Stimulated activated CD4-positive, alpha-beta T cell treated with anti-CD3 and anti-CD28 coated beads, Interleukin-1b, Interleukin-23, amount 100 ng/mL, for 1 hour (primary cell): ENCODE measurements around the gene CCSER1.

Experiments
- DNase-seq, 2 donors: peaks; one replicate each; pipeline ENCODE4 v3.0.0-alpha.2; 2020; ENCODE audit warnings: low read depth in 2 of 2

The CCSER1 gene

GRCh38 chr4:90127223-90127705 is at the start of gene CCSER1:
CCSER1 (plus strand) TSS chr4:90127394.
- no peak for DNase-seq

DNA sequence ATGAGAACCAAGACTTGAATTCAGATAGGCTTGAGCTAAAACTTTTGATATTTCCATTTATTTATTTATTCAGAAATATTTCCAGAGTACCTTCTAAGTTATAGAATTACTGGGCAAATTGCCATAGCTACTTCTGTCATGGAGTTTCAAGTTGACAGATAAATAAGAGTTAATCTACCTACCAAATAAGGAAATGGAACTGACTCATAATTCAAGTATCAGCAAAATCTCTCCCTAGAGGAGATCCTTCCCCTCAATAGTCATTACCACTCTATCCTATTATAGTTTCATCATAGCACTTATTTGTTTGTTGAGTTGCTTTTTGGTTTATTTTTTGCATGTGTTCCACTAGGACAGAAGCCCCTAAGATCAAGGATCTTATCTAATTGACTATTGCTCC is 48.8 kb upstream of the CCSER1 start:
- DNase-seq: no peak

DNA sequence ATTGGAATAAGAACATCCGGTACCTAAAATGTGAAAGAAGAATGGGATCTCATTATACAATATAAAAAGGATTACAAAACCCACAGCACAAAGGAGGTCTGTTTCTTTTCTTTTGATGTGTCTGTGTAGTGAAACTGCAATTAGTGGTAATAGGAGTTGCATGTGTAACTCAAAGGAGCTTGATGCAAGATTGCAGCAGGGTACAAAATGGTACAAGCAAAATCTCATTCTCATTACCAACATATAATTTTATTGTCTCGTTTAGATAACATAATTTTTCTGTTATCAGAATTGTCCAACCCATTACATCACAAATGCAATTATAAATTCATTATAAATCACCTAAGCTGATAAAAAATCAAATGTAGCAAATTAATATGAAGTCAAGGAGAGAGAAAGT is 47.1 kb upstream of the CCSER1 start:
- DNase-seq: no peak

DNA sequence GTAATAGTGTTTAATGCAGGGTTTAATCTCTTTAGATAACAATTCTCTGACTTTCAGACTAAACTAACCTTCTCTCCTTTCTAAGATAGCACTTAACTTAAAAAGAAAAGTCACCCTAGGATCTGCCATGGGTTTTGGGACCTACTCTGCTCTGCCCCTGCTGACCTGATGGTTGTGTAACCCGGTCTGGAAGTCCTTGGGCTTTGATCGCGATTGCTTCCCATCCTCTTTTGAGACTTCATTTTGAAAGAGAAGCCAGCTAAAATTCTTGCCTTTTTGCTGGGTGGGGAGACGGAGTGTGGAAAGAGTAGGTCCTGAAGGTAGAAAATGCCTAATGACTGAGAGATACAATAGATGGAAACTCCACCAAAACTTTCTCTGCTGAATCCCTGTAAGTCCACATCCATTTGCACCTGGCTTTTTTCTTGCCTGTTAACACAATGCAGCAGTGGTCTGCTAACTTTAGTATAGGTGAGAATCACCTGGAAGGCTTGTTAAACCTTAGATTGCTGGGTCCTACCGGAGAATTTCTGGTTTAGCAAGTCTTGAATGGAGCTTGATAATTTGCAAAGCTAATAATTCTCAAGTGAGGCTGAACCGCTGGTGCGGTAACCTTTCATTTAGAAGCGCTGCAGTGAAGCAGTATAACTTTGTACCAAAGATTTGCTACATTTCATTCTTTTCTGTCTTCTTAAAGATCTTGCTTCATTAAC is 45.6 kb upstream of the CCSER1 start:
- DNase-seq: no peak

- DNase-seq: no peak
Measured at GRCh38 chr4:90082449-90082848, 44.7 kb upstream of the CCSER1 start.

DNA sequence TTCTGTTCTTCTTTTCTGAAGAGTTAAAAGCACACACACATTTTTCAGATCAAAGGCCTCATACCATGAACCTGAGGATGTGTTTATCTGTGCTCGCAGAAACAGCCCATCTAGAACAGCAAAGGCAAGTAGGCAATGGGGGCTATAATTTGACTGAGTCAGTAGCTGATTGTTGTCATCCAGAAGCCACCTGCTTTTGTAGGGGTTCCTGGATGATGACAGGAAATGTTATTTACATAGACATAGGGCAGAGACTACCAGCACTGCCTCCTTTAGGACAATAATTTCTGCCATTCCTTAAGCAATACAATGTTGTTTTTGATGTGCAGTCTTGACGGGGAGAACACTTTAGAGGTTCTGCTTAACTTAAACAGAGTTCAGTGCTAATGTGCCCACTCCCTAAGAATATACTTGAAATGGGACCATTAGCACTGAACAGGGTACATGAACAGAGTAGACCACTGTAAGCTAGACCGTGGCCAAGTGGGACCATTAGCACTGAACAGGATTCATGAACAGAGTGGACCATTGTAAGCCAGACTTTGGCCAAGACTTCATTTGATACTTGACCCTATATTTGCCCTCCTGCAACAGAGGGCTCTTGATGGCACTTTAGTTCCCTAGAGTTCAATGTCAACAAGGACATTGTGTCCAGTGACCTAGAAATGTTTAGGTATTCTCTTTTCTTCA is 42.8 kb upstream of the CCSER1 start:
- no peak for DNase-seq

GRCh38 chr4:90084967-90085295 is 42.3 kb upstream of the CCSER1 start:
- no peak for DNase-seq

- no peak for DNase-seq
Measured at GRCh38 chr4:90093526-90093925, 33.7 kb upstream of the CCSER1 start.

- DNase-seq: no peak
Measured at GRCh38 chr4:90095000-90095399, 32.2 kb upstream of the CCSER1 start.

DNA sequence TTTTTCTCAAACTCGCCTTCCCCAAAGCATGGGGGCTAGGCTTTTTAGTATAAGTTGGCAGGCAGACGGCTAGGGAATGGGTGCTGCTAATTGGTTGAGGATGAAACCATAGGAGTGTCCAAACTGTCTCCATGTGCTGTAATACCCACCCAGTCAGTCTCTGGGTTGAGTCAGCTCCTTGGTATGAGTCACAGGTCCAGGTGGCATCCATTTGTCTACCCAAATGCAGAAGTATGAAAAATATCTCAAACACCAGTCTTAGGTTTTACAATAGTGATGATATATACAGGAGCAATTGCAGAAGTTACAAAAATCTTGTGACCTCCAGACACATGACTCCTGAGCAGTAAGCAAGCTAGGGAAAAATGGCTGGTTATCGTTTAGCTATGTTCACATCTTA is 27.4 kb upstream of the CCSER1 start:
- no peak for DNase-seq

GRCh38 chr4:90103991-90104390 is 23.2 kb upstream of the CCSER1 start:
- no peak for DNase-seq

DNA sequence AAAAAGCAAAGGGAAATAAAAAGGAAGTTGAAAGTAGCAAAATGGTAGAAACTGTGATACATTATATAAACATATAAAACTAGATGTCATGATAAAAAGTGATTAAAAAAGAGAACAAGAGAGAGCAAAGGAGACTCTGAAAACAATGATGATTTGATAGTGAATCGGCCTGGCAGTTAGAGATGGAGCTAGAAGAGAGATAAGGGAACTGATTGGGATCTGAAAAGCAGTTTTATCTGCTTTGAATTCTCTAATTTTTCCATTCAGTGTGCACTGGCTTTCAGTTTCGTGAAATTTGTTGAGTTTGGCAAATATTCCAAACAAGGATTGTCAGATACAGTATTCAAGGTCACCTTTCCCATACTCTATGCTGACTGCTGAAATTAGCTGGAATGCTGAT is 21.9 kb upstream of the CCSER1 start:
- no peak for DNase-seq

DNA sequence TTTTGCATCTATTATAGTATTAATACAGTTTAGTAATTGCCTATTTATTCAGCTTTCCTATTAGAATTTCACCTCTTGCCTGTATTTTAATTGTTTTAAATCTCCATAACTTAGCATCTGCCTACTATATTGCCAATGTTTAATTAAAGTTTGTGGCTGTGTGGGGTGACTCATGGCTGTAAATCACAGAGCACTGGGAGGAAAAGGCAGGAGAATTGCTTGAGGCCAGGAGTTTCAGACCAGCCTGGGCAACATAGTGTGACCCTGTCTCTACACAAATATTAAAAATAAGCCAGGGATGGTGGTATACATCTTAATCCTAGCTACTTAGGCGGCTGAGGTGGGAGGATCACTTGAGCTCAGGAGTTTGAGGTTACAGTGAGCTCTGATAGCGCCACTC is 14.5 kb upstream of the CCSER1 start:
- no peak for DNase-seq

DNA sequence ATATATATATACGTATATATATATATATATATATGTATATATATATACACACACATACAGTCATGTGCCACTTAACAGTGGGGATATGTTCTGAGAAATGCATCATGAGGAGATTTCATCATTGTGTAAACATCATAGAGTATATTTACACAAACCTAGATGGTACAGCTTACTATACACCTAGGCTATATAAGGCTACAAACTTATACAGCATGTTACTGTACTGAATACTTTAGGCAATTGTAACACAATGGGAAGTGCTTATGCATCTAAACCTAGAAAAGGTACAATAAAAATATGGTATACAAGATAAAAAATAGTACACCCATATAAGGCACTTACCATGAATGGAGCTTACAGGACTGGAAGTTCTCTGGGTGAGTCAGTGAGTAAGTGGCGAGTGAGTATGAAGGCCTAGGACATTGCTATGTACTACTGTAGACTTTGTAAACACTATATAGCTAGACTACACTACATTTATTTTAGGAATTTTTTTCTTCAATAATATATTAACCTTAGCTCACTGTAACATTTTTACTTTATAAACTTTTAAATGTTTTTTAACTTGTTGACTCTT is 13.2 kb upstream of the CCSER1 start:
- no peak for DNase-seq

DNA sequence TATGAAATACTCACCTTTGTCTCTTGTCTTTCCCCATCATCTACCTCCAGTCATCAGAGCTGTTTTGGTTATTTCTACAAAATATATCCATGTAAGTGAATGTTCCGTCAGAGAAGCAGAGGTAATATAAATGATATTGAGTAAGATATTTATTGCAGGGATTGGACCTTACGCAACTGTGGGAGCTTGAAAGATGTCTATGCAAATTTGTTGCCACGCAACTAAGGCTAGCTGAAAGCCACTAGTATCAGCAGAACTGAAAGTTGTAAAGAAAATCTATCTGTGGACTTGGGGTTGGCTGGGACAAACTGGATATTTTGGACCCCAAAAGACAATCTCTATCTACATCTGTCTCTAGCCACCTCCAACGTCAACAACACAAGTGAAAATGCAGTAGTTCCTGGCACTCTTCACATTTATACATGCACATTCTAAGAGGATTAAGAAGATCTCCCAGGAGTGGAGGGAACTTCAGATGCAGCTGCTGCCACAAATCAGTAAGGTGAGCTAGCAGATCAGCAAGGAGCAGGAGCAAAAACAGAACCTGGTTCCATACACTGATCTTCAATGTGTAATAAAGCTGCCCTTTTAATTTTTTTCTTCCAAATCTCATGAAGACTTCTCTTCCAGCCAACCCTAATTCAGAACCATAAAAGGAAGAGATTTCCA is 8.5 kb upstream of the CCSER1 start:
- no peak for DNase-seq

DNA sequence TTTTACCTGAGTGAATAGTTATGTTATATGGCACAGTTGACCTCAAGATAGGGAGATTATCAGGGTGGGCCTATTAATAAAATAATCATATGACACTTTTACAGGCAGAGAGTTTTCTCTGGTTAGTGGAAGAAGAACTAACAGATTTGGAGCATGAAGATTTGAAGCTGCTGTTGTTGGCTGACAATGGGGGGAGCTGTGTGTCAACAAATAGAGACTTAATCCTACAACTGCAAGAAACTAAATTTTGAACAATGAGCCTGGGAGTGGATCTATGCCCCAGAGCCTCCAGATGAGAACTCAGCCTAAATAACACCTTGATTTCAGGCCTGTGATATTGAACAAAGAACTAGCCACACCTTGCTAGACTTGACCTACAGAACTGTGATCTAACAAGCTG is 7.2 kb upstream of the CCSER1 start:
- DNase-seq: no peak

DNA sequence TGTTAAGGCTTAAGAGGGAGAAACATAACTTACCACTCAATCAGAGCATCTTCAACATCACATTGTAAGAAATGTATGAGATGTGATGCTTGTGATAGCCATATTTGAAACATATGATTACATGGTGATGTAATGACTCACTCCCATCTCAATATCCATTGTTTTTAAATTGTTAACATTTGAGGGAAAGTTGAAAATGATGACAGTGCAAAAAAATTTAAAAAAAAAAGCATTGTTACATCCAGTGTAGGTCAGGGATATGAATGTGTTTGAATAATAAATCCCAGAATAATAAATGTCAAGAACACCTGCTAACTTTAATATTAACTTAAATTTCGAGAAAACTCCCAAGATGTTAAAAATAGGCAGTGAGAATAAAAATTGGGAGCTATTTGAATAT is 6.4 kb upstream of the CCSER1 start:
- no peak for DNase-seq

DNA sequence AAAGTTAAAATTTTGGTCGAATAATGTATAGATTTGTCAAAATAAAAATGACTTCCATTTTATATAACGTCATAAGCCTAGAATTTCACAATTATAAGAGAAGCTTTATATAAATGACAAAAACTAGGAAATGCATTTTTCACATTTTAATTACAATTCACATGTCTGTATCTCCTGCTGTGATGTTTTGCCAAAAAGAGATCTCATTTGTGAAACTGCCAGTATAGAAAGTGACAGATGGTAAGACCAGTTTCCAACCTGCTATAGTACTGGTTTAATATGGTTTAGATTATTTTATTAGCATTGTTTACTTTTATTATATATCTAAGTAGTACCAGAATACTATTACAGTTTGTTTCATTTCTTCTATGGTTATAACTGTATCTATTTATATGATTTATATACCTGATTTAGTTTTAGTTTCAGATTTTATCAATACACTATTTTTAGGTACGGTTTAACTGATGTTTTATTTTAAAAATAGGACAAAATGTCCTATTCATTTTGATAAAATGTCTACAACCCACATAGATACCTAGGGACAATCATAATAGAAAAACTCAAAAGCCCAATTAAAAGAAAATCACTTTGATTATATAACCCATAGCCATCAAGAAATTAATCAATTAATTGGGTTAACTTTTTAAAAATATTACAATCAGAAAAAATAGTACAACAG is 5.4 kb upstream of the CCSER1 start:
- no peak for DNase-seq

DNA sequence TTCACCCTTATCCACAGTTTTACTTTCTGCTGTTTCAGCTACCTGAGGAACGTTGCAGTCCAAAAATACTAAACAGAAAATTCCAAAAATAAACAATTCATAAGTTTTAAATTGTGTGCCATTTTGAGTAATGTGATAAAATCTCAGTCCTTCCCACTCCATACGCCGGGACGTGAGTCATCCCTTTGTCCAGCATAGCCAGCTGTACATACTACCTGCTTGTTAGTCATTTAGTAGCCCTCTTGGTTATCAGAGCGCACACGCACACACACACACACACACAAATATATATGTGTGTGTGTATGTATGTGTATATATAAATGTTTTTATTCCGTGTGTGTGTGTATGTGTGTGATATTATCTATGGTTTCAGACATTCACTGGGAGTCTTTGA is 4.8 kb upstream of the CCSER1 start:
- no peak for DNase-seq

DNA sequence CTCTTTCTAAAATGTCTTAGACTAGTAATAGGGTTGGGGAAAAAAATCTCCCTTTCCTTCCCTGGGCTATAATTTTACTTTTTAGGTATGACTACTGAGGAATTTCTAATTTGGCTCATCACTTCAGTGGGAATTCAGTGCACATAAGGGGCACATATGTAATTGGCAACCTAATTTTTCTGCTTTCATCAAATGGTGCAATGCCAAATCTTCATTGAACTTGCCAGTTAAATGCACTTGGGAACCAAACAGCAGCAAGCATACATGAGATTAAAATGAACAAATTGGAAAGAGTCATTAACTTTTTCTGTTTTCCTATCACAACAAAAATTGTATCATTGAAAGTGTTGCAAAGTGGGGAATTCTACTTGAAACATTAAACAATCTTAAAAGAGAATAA is 2.9 kb upstream of the CCSER1 start:
- no peak for DNase-seq

- DNase-seq: no peak
Measured at GRCh38 chr4:90126805-90127204, 389 bp upstream of the CCSER1 start.

DNA sequence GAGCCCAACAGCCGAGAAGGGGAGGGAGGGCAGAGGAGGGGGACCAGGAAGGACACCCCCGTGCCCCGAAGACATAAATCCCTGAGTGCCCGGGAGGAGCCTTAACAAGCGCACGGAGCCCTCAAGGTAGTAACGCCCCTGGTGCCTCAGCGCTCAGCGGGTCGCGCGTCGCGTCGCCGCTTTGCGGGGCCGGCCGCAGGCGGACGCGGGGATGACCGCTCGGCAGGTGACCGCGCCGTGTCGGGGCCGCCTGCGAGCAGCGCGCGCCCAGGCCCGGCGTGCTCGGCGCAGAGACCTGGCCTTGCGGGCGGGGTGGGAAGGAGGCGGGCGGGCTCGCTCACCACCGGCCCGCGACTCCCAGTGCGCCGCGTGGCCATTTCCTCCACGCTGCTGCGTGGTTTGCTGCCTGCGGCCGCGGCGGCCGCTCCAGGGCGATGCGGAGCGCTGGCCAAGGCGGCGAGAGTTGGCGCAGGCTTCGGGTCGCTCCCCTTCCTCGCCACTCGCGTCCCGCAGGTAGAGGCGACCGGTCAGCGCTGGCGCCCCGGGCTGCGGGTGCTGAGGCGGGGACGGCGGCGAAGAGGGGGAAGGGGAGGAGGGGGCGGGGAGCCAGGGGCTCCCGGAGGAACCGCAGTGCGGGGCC is 632 bp downstream of the CCSER1 start:
- no peak for DNase-seq
